Fibroblast of the aortic adventitia (primary cell): Measurements from ENCODE around the gene ATRIP. TPM values are rescaled to one million over a fixed set of nuclear protein-coding genes. Genes with fewer than 3 reads are reported as not detected.

Experiments
- DNase-seq: peaks from one replicate; pipeline ENCODE4 v3.0.0-alpha.2; 2010; ENCODE audit warnings: low read depth
- H3K4me3 ChIP-seq: 2 replicates; pipeline ENCODE4 v1.5.1; 2011; ENCODE audit warnings: low read depth, mild to moderate bottlenecking, control low read depth, low read length, moderate library complexity
- CTCF ChIP-seq: IDR thresholded peaks from 2 replicates; pipeline ENCODE4 v1.5.1; 2011; ENCODE audit warnings: mild to moderate bottlenecking, low read length, control low read depth, inconsistent platforms; ENCODE audit not compliant: insufficient read depth
- total RNA-seq: library from RNA; depleted of rRNA; stranded (reverse); fragments of >200 nt; gene quantifications from 2 replicates; pipeline ENCODE4 v1.2.3, GENCODE V29; 2012; ENCODE audit warnings: low replicate concordance

The ATRIP gene
- total RNA-seq, 1 donor = 14.5 TPM

GRCh38 chr3:48464713-48465221 is 18.2 kb downstream of the ATRIP start:
- no peak for TF ChIP-seq CTCF
- no peak overlapping the region for H3K4me3 ChIP-seq
- DNase-seq = no peak

GRCh38 chr3:48465237-48465530 is 18.6 kb downstream of the ATRIP start:
- TF ChIP-seq CTCF = no peak
- no peak for DNase-seq
- H3K4me3 ChIP-seq = peak overlapping the region; percentile 9

- peak; percentile 72 for TF ChIP-seq CTCF
- peak overlapping the region; percentile 66 for H3K4me3 ChIP-seq
- peak; percentile 100 for DNase-seq
Observed at GRCh38 chr3:48465531-48466378, 19.2 kb downstream of the ATRIP start.

- no peak for DNase-seq
- H3K4me3 ChIP-seq = peak overlapping the region; percentile 66
- TF ChIP-seq CTCF = no peak
Observed at GRCh38 chr3:48466386-48467109, 20.0 kb downstream of the ATRIP start.

- TF ChIP-seq CTCF = no peak
- H3K4me3 ChIP-seq = peak overlapping the region; percentile 66
- DNase-seq = no peak
Observed at GRCh38 chr3:48467110-48467454, 20.5 kb downstream of the ATRIP start.

- no peak for DNase-seq
- TF ChIP-seq CTCF = no peak
- peak overlapping the region; percentile 66 for H3K4me3 ChIP-seq
Observed at GRCh38 chr3:48467473-48468267, 21.1 kb downstream of the ATRIP start.
